CD4-positive, alpha-beta T cell treated with Interleukin-10 for 1 hour (primary cell): Measurements from ENCODE around the gene MCM3.

Experiments
- DNase-seq: peaks from one replicate; pipeline ENCODE4 v3.0.0-alpha.2; 2020

MCM3 gene

GRCh38 chr6:52284460-52285176 lies at the start of gene MCM3:
Gene MCM3, minus strand, starts transcription at chr6:52284742. Its CDS starts 68 bp downstream, at chr6:52284674.
- DNase-seq, result peak; percentile 99

DNA sequence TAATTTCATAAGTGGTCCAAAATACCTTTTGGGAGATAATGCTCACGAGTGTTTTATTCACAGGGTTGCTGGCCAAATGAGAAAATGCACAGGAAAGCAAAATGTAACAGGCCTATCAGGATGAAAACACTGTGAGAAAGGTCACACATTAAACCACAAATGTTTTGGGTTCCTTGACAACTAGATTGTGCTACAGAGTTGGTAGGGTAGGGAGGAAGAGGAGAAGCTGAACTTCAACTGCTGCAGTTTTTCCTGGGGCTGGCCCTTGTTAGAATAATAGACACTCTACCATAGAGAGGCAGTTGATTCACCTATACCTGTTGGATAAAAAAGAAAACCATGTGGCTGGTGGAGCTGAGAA lies 49.3 kb upstream of the MCM3 start:
- peak; percentile 63 for DNase-seq

DNA sequence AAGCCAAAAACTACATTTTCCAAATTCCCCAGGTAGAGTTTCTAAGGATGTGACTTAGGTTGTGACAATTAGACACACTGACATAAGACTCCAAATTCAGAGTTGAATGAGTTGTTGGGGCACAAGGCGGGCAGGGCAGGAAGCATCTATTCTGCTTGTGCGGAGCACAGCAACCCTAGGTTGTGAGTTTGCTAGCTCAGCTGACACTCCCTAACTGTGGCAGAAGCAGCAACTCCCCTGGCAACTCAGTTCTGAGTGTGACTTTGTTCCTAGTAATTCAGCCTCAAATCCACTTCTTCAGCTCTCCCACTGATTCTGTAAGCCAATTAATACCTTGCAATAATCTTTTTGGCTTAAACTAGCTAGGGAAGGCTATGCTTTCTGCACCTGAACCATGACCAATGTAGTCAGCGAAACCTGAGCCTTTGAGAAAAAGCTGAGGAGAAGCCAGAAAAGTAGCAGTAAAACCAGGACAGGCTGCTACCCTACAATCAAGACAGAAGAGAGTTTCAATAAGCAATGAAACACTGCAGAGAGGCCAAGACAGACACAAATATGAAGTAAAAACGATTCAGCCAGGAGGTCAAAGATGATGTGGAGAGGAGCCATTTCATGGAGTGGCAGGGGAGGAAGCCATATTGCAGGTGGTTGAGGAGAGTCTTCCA lies 47.4 kb upstream of the MCM3 start:
- no peak for DNase-seq

DNA sequence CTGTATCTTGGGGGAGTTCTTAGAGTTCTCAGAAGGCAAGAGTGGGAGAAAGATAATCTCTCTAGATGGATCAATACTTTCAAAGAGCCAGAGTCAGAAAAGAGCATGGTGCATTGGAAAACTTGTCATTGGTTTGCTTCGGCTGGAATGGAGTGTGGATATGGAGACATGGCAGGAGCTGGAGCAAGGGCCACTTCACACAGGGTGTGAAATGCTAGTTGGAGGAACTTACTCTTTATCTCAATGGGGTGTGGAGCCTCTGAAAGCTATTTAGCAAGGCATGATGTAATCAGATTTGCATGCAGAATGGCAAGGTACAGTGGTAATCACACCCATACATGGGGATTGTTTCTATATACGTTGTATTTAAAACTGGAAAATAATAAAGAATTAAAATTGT lies 45.9 kb upstream of the MCM3 start:
- no peak for DNase-seq

- DNase-seq, result no peak
Observed at GRCh38 chr6:52328729-52329128, 44.2 kb upstream of the MCM3 start.

DNA sequence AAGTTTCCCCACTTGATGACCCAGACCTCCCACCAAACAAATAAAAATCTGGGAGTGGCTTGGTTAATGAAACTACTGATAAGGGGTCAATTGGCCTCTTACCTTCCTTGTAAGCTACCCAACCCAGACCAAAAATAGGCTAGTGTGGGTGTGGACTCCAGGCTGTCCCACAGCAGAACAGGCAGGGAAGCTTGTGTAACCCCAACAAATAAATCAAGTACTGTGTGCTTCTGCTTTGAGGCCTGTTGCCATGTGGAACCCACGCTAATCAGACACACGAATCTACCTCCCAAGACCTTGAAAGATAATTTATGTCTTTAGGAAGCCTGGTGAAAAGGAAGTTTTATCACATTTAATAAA lies 43.7 kb upstream of the MCM3 start:
- DNase-seq, result no peak

DNA sequence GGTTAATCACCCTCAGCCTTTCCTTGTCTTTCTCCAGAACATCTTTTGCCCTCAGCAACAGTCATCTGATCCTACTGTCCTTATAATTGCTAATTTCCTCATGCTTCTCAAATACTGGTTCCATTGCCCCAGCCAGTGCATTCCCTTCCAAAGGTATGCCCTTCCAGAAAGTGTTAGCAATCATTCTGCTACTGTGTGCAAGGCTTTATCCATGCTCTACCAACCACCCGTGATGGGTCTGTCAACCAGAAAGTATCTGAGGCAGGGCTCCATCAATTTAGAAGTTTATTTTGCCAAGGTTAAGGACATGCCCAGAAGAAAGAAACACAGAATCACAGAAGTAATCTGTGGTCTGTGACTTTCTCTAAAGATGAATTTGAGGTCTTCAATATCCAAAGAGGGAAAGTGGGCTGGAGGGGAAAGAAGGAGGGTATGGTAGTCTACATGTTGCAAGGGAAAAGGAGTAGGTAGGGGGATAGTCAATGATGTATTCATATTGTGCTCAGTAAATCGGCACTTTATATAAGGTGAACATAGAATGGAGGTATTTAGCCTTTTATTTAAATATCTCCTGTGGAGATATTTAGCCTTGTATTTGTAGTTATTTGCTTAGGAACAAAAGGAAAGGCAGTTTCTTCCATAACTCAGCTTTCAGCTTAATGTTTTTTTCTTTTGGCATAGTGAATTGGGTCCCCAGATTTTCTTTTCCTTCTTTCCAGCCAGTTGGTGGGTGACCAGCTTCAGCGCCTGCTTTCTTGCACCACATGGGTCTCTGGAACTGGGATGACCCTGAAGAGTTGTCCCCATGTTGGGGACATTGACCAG lies 42.2 kb upstream of the MCM3 start:
- DNase-seq, result no peak

- DNase-seq, result no peak
Observed at GRCh38 chr6:52325695-52326471, 41.3 kb upstream of the MCM3 start.

DNA sequence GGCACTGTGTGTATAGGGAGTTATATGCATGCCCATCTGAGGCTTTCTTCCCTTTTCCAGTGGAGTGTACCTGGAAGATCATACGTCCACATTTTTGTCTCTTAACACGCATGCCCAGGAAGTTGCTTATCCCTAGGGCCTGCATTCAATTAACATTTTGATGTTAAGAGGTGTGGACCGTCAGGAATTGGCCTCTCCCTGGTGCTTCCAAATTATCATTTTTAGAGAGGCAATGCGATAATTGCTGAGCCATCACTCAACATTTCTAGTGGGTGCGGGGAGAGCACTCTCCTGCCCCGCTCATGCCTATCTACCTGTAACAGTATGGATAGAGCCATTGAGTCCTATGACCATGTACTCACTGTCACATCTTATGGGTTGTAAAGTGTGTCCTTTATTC lies 39.6 kb upstream of the MCM3 start:
- DNase-seq, result no peak

GRCh38 chr6:52317841-52318581 lies 33.5 kb upstream of the MCM3 start:
- no peak for DNase-seq

GRCh38 chr6:52317211-52317610 lies 32.7 kb upstream of the MCM3 start:
- DNase-seq, result no peak

DNA sequence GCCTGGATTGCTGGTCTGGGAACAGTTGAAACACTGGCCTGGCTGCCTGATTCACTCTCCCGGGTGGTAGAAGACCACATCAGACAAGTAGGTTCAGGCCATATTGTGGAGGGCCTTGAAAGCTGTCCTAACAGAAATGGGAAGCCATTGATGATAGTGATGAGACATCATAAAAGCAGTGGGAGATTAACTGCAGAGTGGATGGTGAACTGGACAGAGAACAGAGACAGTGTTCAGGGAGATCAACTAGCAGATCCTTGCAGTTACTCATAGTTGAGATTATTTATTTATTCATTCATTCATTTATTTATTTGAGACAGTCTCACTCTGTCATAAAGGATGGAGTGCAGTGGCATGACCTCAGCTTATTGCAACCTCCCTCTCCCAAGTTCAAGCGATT lies 30.2 kb upstream of the MCM3 start:
- no peak for DNase-seq

- DNase-seq, result no peak
Observed at GRCh38 chr6:52312461-52312860, 27.9 kb upstream of the MCM3 start.

- no peak for DNase-seq
Observed at GRCh38 chr6:52310932-52311331, 26.4 kb upstream of the MCM3 start.

DNA sequence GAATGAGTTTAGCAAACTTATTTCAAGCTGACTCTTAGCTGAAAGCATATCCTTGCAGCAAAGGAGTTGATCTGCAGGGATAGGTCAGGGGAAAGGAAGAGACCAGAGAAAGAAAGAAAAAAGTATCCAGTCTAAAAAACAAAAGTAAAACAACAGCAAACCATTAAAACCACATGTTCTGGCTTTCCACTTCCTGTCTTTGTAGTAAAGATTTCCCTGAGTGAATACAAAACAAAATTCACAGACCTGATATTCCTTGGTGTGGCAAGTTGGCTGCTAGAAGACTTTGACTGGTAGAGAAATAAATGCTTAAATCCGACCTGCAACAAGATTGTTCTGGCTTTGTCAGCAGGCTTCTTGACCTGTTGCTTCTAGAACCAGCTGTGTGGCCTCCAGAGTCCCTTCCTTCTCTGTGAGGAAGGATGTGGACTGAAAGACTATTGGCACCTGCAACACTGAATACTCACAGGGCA lies 23.4 kb upstream of the MCM3 start:
- DNase-seq, result peak; percentile 52

DNA sequence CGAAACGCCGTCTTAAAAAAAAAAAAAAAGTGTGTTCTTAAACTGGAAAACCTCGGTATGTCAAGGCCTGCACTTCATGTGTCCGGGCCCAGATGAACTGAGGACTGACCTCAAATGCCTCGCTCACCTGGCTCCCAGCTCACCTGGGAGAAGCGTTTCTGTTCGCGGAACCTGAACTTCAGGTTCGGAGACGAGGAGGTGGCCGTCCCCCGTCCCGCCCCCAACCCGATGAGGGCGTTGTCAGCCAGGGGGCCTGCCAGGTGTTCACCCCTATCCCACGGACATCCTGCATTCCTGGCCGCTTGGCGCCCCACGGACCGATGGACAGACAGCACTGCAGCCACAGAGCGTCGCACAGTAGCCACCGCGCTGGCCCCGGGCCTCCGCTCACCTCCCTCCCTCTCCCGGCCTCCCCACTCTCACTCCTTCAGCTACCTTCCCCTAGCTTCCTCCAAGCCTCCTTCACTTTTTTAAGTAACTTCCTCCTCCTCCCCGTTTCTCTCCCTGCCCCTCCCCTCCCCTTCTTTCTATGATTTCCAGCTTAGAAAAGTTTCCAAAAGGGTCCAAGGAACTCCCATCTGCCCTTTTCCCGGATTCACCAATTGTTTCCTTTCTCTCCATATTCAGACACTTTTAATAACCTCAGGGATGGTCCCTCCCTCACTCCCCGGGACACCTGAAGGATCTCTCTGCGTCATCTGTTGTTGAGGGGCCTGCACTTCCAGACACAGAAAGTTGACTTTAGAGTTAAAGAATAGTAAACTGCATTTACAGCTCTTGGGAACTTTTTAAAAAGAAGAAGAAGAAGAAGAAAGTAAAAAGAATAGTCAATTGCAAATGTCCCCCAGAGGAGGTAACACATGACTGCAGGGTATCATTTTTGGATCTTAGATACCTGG lies 22.7 kb upstream of the MCM3 start:
- no peak for DNase-seq

DNA sequence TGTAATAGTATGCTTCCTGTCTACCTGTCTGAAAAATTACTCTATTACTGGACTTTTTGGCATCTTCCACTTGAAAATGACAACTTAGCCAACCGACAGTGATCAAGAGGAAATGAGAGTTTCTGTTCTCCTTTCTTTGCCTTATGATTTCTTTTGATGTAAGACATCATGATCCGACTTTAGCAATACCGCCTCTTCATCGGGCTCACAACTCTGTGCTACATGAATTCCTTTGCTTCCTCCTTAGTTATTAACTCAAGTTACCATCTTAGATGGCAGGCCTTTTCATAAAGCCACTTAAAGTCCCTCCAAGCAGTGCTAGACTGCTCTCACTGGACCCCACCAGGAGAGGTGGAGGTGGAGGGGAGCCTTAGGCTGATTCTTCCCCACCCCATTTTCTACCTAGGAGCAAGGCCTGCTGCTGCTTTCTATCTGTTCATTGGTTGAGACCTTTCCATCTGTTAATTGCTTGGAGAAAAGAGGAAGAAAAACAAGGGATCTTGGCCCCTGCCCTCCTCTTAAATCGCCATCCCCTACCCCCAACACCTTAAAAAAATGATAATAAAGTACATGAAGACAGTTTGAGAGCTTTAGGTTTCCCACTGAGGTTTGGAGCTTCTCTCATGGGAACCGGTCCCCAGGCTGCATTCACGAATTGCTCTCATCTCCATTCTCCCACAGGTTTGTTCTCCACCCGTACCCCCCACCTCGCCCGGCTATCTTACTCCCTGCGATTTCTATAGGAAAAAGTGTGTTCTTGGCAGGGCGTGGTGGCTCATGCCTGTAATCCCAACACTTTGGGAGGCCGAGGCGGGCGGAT lies 21.6 kb upstream of the MCM3 start:
- DNase-seq, result peak; percentile 42

- no peak for DNase-seq
Observed at GRCh38 chr6:52305411-52305810, 20.9 kb upstream of the MCM3 start.

- DNase-seq, result peak; percentile 23
Observed at GRCh38 chr6:52304983-52305390, 20.4 kb upstream of the MCM3 start.

DNA sequence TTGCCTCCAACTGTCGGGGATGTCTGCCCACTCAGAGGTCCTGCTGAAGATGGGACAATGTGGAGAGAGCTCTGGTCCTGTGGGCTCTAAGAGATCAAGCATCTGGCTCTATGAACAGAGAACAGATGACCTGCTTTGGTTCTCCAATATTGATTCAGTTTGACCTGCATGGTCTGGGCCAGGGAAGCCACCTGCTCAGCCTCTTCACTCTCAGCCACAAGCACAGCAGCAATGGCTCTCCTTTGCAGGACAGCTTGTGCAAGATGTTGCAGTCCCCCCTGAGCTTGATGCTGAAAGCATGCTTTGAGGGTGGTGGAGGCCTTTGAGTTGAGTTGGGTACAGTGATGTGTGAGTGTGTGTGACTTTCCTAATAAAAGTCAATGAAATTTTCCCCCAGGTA lies 18.6 kb upstream of the MCM3 start:
- no peak for DNase-seq
